Brain microvascular endothelial cell (primary cell): ENCODE data around the gene LRATD1.

ENCODE experiments used
- DNase-seq: peaks from one replicate; pipeline ENCODE4 v3.0.0-alpha.2; 2020
- H3K27ac ChIP-seq: fragments of 250-450 bp; sonication (Bioruptor Pico); 2 replicates; pipeline ENCODE4 v1.5.1; 2020; ENCODE audit warnings: mild to moderate bottlenecking, moderate library complexity
- H3K27me3 ChIP-seq: fragments of 250-450 bp; sonication (Bioruptor Pico); replicated peaks from 2 replicates; pipeline ENCODE4 v1.5.1; 2020; ENCODE audit warnings: mild to moderate bottlenecking
- H3K36me3 ChIP-seq: fragments of 250-450 bp; sonication (Bioruptor Pico); replicated peaks from 2 replicates; pipeline ENCODE4 v1.5.1; 2020; ENCODE audit warnings: mild to moderate bottlenecking
- H3K4me3 ChIP-seq: 2 replicates; pipeline ENCODE4 v1.5.1; 2011; ENCODE audit warnings: low read depth, mild to moderate bottlenecking, control low read depth, low read length, moderate library complexity
- CTCF ChIP-seq: IDR thresholded peaks from 2 replicates; pipeline ENCODE4 v1.5.1; 2011; ENCODE audit warnings: low read depth, mild to moderate bottlenecking, moderate library complexity, low read length, control low read depth, inconsistent platforms; ENCODE audit errors: missing control alignments
- in situ Hi-C: cut with HindIII; loops from 2 replicates; pipeline ENCODE4 v1.10.0; 2017; ENCODE audit warnings: low sequenced_read_pairs, low pct_ligation_motif_present

Gene LRATD1

DNA sequence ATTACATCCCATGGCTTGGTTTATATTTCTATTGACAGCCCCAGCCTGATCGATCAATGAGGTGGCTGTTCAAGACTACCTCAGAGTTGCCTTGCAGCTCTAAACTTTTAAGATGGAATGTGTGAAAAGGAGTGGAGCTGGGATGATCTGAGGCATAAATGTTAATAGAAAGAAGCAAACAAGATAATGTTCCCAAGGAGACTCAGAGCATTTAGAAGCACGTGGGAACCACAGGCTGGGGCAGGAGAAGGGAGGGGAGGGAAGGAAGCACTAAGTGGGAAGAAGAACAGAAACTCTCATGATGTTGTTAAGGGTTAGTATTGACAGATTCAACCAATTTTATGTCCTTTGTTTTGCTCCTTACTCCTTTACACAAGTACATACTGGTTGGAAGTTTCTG is 28.8 kb upstream of the LRATD1 start:
- in situ Hi-C loops: no loop called here
- H3K27me3 ChIP-seq: no peaks in the 10 kb centered on the region

DNA sequence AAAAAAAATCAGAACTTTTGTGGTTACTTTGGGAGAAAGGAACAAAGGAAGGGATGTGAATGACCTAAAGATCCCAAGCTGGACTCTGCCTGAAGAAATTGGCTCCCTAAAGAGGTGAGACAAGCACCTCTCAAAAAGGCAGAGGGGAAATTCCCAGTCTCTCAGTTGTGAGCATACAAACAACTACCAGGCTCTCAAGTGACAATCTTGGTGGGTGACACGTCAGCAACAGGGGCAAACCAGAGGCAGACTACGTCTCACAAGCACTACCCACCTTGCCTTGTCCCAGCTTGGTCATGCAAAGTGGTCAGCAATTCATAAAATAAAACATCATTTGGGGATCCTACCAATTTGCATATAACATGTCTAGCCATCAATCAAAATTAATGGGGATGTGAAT is 24.3 kb upstream of the LRATD1 start:
- H3K36me3 ChIP-seq: no peaks in the 10 kb centered on the region
- DNase-seq: no peak
- TF ChIP-seq CTCF: no peak
- H3K27me3 ChIP-seq: no peaks in the 10 kb centered on the region
- no peak overlapping the region for H3K4me3 ChIP-seq
- H3K27ac ChIP-seq: no peak overlapping the region
- in situ Hi-C loops: no loop called here

More for the DNA sequence above, 28.8 kb upstream of the LRATD1 start:
- H3K36me3 ChIP-seq: no peaks in the 10 kb centered on the region
- H3K27ac ChIP-seq: no peak overlapping the region
- DNase-seq: no peak
- no peak overlapping the region for H3K4me3 ChIP-seq
- TF ChIP-seq CTCF: no peak

- no peak for DNase-seq
These were observed 18.5 kb upstream of the LRATD1 start for GRCh38 chr2:14614017-14614416.

GRCh38 chr2:14615121-14615520 is 17.4 kb upstream of the LRATD1 start:
- Histone ChIP-seq H3K4me3 (no peak overlapping the region), H3K27ac (no peak overlapping the region), H3K27me3 (no peaks in the 10 kb centered on the region), H3K36me3 (no peaks in the 10 kb centered on the region)
- in situ Hi-C loops: no loop called here
- TF ChIP-seq CTCF: no peak
- no peak for DNase-seq

More at GRCh38 chr2:14614017-14614416, 18.5 kb upstream of the LRATD1 start:
- in situ Hi-C loops: no loop called here
- Histone ChIP-seq H3K4me3 (no peak overlapping the region), H3K27ac (no peak overlapping the region), H3K27me3 (no peaks in the 10 kb centered on the region), H3K36me3 (no peaks in the 10 kb centered on the region)
- TF ChIP-seq CTCF: no peak

GRCh38 chr2:14615760-14616159 is 16.8 kb upstream of the LRATD1 start:
- no peaks in the 10 kb centered on the region for H3K36me3 ChIP-seq
- in situ Hi-C loops: no loop called here
- H3K4me3 ChIP-seq: no peak overlapping the region
- no peak for TF ChIP-seq CTCF
- no peaks in the 10 kb centered on the region for H3K27me3 ChIP-seq
- no peak for DNase-seq
- no peak overlapping the region for H3K27ac ChIP-seq

DNA sequence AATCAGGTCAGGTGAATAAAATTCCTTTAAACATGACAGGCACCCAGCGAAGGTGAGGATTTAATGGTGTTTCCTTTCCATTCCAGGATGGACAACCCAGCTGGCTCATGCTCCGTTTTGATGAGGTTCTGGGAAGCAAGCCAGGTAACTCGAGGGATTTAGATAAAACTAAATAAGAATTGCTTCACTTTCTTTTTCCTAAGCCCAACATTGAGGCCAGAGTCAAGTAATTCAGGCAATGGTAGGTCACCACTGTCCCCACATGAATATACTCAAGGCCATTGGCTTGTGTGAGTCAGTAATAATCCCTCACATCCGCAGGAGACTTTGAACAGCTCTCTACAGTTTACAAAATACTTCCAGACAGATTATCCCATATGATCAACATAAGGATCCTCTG is 16.2 kb upstream of the LRATD1 start:
- H3K36me3 ChIP-seq: no peaks in the 10 kb centered on the region
- DNase-seq: no peak
- in situ Hi-C loops: no loop called here
- no peak overlapping the region for H3K27ac ChIP-seq
- no peak for TF ChIP-seq CTCF
- no peak overlapping the region for H3K4me3 ChIP-seq
- no peaks in the 10 kb centered on the region for H3K27me3 ChIP-seq
